ENCODE measurements around the gene NPR1.
"Not testable (repeated sequence)": the region's sequence is repeated elsewhere in the genome, so short reads cannot be mapped to it uniquely, and the experiment has no call there.

The NPR1 gene

DNA sequence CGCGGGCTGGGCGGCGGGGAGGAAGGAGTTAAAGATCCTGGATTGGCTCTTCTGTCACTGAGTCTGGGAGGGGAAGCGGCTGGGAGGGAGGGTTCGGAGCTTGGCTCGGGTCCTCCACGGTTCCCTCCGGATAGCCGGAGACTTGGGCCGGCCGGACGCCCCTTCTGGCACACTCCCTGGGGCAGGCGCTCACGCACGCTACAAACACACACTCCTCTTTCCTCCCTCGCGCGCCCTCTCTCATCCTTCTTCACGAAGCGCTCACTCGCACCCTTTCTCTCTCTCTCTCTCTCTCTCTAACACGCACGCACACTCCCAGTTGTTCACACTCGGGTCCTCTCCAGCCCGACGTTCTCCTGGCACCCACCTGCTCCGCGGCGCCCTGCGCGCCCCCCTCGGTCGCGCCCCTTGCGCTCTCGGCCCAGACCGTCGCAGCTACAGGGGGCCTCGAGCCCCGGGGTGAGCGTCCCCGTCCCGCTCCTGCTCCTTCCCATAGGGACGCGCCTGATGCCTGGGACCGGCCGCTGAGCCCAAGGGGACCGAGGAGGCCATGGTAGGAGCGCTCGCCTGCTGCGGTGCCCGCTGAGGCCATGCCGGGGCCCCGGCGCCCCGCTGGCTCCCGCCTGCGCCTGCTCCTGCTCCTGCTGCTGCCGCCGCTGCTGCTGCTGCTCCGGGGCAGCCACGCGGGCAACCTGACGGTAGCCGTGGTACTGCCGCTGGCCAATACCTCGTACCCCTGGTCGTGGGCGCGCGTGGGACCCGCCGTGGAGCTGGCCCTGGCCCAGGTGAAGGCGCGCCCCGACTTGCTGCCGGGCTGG lies at the start of gene NPR1:
Gene NPR1 (plus strand): TSS at position 170 of the 818 bp plus-strand sequence. CDS start 421 bp downstream, at position 591.
- no peak for DNase-seq (ENCODE audit: low read depth)

DNA sequence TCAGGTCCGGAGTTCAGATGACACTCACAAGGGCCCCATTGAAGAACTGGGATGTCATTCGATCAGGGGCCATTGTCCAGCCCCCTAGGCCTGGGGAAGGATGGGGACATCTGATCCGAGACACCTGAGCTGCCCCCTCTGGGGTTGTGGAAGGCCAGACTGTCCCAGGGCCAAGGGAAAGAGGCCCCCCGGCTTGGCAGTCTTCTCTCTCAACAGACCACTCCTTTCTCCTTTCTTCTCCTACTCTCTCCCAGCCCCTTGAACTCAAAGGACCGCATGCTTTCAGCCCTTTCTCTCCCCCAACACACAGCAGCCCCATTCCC lies 49.2 kb upstream of the NPR1 start:
- DNase-seq (ENCODE audit: low read depth) = no peak

DNA sequence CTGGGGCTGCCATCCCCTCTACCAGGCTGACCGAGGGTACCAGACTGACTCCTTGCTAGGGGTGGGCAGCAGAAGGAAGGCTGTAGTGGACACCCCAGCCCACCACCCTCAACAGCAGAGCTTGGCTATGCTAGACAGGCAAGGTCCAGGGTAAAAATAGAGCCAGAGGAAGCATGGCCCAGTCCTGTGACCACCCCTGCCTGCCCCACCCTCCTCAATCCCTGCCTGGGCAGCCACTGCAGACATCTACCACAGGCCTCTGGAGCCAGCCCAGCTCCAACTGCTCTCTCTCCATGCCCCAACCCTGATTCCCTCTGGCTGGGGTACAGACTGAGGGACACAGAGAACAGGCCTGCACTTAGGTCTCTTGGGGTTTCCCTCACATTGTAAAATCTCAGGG lies 48.5 kb upstream of the NPR1 start:
- no peak for DNase-seq (ENCODE audit: low read depth)

DNA sequence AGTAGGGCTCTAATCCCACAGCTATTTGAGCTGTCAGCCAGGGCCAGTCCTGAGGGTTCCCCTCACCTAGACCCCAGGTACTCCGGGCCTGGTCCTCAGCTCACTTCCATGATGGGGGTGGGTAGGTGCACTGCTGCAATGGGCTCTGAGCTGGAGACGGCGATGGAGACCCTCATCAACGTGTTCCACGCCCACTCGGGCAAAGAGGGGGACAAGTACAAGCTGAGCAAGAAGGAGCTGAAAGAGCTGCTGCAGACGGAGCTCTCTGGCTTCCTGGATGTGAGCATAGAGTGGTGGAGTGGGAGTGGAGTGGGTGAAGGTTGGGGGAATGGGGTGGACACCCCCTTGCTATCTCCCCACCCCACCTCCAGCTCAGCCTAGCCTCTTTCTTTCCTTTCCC lies 48.1 kb upstream of the NPR1 start:
- no peak for DNase-seq (ENCODE audit: low read depth)

DNA sequence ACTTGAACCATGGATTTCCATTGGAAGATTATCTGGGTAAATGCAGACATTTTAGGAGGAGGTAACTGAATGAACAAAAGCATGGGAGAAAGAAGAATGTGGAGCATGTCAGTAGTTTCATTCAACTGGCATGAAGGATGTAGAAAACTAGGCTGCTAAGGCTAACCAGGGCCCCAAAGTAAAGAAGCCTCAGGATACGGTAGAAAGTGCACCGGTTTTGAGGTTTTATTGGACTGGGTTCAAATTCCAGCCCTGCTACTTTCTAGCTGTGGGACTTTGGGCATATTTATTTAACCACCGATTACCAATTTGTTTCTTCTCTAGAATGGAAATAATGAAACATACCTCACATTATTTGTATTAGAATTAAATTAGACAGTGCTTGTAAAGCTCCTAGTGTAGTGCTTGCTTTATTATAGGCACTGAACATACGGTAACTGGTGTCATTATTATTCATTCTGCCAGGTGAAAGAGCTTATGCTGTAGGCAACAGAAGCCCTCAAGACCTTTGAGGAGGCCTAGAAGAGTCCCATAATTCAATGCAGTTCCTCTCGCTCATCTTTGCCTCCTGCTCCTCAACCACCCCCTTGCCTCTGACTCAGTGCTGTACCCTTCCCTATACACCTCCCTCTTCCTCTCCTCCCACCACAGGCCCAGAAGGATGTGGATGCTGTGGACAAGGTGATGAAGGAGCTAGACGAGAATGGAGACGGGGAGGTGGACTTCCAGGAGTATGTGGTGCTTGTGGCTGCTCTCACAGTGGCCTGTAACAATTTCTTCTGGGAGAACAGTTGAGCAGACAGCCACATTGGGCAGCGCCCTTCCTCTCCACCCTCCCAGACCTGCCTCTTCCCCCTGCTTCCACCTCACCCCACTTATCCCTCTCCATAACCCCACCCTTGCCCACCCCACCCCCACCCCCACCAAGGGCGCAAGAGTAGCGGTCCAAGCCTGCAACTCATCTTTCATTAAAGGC lies 47.2 kb upstream of the NPR1 start:
- no peak for DNase-seq (ENCODE audit: low read depth)

DNA sequence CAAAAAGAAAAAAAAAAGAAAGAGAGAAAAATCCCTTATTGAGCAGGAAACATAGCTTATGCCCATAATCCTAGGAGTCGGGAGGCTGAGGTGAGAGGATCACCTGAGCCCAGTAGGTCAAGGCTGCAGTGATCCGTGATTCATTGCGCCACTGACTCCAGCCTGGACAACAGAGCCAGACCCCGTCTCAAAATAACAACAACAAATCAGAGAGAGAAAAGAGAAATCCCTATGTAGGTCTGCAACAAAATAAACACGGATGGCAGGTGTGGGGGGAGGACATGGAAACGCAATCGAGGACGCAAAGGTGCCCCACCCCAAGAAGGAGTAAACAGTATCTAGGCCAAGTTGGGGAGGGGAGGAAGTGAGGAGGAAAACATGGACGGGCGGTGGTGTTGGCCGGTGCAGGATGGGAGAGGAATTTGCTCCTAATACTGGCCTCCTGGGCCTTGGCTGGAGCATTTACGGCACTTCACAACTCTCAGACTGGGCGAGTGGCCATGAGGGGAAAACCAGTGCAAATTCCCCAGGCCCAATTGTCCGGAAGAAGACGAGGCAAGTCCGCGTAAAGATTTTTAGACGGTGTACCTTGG lies 45.2 kb upstream of the NPR1 start:
- DNase-seq (ENCODE audit: low read depth) = no peak

DNA sequence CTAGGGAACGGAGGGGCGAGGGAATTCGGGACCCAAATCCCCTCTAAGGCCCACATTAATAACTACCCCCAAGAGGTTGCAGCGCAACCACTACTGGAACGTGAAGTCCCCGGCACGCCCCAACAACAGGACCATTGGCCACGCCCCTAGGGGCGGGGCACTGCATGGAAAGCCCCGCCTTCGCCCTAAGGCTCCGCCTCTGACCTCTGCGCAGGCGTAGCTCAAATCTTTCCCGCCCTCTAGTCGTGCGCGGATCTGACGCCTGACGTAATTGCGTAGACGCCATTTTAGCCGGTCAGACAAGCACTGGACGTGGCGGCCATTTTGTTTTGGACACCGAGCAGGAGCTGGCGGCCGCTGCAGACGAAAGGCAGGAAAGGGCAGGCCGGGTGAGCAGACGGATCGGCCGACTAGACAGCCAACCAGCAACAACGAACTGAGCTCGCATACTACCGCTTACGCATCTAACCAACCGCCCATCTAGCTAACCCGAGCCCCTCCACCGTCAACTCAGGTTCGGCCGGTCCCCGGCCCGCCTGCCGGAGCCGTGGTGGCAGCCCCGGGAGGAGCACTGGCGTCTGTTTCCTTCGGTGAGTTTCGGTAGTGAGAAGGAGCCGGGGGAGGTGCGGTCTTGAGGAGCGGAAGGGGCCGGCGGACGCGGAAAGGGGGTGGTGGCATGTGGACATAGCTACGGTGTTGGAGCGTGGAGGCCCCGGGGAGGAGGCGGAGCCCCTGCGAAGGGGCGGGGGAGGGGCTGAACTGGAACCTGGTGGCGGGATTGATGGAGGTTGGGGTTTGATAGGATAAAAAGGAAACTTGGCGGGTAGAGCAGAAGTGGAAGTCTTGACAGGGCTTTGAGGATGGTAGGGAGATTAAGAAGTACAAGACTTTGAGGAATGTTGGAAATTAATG lies 44.5 kb upstream of the NPR1 start, which contains the start of gene CHTOP:
Gene CHTOP (plus strand): TSS at position 313 of the 912 bp plus-strand sequence. CDS start 2,523 bp downstream, outside the sequence.
- peak; percentile 96 for DNase-seq (ENCODE audit: low read depth)

DNA sequence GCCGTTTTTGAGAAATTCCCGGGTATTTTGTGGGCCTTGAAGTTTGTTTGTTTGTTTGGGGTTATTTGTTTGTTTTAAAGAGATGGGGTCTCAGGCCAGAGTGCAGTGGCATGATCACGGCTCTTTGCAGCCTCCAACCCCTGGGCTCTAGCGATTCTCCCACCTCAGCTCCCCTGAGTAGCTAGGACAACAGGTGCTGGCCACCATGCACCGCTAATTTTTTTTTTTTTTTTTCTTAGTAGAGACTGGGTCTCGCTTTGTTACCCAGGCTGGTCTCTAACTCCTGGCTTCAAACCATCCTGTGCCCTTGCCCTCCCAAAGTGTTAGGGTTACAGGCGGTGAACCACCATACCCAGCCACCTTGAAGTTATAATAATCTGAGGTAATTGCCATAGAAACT lies 42.6 kb upstream of the NPR1 start:
- DNase-seq (ENCODE audit: low read depth) = no peak

DNA sequence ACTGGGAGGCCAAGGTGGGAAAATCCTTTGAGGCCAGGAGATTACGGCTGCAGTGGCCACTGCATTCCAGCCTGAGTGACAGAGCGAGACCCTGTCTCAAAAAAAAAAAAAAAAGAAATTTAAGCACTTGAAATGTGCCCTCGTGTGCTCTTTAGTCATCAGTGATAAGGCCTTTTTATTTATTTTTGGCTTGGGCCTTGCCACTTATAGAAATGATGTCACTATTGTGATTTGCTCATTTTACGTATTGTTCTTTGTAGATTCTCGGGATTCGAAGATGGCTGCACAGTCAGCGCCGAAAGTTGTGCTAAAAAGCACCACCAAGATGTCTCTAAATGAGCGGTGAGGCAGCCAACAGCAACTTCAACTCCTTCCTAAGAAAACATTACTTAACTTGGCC lies 42.2 kb upstream of the NPR1 start:
- DNase-seq (ENCODE audit: low read depth) = no peak

DNA sequence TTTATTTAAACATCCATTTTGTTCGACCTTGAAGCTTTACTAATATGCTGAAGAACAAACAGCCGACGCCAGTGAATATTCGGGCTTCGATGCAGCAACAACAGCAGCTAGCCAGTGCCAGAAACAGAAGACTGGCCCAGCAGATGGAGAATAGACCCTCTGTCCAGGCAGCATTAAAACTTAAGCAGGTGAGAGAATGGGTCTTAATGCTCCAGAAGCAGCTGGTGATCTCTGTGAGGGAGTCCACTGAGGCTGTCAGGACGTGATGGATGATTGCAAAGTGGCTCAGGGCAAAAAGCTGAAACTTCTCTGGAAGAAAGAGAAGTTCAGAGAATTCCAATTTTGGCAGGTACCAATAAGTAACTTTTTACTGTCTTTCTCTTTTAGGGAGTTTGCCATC lies 40.2 kb upstream of the NPR1 start:
- DNase-seq (ENCODE audit: low read depth) = no peak

DNA sequence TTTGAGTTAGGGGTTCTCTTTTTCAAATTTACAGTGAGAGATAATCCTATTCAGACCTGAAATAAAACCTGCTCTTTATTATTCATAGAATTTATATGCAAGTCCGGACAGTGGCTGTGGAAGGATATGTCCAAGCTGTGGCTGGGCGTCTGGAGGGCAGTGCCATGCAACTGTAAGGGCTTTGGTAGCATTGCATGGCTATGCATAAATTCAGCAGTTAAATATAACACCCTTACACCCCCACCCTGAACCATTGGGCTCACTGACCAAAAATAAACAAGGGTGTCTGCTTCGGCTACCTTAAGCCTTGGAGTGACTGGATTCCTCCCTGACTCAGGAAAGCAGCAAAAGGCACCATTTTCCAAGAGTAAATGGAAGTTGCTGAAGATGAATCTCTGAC lies 39.2 kb upstream of the NPR1 start:
- no peak for DNase-seq (ENCODE audit: low read depth)

DNA sequence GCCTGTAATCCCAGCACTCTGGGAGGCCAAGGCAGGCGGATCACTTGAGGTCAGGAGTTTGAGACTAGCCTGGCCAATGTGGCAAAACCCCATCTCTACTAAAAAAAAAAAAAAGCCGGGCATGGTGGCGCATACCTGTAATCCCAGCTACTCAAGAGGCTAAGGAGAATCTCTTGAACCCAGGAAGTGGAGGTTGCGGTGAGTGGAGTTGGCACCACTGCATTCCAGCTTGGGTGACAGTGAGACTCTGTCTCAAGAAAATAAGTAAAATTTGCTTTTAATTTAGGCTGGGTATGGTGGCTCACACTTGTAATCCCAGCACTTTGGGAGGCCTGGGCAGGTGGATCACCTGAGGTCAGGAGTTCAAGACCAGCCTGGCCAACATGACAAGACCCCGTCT lies 38.3 kb upstream of the NPR1 start:
- not testable (repeated sequence) for DNase-seq (ENCODE audit: low read depth)

DNA sequence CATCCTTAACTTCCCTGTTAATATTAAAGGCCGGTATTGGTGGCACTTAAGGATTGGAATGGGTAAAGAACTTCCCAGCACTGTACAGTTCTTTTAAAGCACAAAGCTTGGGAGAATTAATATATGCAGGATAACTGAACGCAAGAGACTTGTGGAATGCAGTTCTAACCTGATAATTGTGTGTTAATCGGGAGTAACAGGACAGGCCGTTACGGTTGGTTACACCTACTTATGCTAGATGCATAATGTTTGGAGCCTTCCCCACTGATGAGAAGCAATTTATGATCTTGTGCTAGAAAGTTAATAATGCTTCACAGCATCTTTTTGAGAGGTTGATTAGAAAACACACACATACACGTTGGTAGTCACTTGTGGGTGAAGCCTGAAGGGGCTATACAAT lies 37.6 kb upstream of the NPR1 start:
- no peak for DNase-seq (ENCODE audit: low read depth)

DNA sequence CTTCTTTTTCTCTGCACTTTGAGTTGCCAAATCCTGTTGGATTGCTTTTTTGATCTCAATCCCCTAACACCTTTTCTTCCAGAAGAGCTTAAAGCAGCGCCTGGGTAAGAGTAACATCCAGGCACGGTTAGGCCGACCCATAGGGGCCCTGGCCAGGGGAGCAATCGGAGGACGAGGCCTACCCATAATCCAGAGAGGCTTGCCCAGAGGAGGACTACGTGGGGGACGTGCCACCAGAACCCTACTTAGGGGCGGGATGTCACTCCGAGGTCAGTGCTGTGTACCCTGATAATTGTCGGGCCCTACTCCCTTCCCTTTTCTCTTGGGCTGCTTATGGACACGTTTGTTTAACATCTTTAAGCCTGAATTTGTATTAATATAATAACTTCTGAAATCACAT lies 36.3 kb upstream of the NPR1 start:
- DNase-seq (ENCODE audit: low read depth) = no peak

DNA sequence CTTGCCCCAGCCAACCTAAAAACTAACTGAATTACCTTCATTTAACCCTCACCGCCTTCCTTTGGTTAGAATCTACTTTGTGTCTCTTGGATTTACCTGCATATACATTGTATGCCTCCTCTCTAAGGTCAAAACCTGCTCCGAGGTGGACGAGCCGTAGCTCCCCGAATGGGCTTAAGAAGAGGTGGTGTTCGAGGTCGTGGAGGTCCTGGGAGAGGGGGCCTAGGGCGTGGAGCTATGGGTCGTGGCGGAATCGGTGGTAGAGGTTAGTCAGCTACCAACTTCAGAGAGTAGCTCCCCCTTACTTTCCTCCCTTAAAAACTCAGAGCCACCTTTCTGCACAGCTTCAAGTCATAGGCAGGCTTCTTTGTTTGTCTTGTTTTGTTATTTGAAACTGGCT lies 35.4 kb upstream of the NPR1 start:
- no peak for DNase-seq (ENCODE audit: low read depth)

DNA sequence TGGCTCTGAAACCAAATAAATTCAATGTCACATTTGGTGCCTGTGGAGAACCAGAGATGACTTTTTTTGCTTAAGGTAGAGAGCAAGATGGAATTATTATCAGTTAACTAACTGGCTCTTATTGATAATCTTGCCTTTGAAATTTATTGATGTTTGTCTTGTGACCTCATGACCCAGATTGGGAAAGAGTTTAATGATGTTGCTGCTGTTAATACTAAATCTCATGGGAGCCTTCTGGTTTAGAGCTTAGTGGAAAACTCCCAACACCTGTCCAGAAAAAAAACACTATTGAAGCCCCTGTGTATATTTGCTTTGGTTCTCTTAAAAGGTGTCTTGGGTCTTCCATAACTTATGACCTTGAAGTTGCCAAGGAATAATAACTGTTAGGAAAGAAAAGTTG lies 34.7 kb upstream of the NPR1 start:
- no peak for DNase-seq (ENCODE audit: low read depth)

DNA sequence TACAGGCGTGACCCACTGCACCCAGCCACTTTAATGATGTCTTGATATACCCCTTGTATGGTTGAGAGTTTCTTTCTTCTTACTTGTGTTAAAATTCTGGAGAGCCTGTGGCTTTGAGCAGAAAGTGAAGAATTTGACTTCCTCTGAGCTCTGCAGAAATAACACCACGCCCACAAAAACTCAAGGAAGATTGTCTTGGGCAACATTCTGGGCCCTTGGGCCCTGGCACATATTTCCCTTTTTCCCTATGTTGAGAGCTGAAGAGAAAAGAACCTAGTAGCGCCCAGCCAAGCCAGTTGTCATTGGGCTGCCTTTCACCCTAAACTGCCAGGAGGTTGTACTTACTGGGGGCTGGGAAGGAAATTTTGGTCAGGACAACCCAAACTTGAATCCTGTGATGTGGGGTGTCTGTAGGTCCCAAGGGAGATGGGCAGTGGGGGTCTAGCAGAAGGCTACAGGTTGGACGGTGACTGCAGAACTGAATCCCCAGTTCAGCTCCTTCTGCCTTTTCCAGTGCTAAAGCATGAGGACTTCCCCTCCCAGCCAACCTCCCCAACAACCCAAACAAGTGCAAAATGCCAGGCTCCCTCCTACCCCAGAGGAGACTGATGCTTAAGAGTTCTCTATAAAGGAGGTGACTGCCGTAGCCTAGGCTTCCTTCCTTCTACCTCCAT lies 31.7 kb upstream of the NPR1 start:
- DNase-seq (ENCODE audit: low read depth) = no peak

DNA sequence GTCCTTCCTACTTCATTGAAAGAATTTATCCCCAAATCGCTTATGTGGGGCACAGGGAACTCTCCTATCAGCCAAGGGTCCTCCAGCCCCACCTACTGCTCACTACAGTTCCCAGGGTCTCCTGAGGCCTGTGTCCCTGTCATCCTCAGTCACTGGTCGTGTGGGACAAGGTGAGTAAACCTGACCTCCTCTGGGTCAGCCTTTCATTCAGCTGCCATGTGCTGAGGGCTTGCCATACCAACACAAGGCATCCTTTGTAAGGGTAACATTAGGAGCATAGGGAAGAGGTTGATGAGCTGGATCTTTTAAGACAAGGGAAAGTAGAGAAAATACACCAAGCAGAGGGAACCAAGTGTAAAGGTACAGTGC lies 31.2 kb upstream of the NPR1 start:
- no peak for DNase-seq (ENCODE audit: low read depth)

DNA sequence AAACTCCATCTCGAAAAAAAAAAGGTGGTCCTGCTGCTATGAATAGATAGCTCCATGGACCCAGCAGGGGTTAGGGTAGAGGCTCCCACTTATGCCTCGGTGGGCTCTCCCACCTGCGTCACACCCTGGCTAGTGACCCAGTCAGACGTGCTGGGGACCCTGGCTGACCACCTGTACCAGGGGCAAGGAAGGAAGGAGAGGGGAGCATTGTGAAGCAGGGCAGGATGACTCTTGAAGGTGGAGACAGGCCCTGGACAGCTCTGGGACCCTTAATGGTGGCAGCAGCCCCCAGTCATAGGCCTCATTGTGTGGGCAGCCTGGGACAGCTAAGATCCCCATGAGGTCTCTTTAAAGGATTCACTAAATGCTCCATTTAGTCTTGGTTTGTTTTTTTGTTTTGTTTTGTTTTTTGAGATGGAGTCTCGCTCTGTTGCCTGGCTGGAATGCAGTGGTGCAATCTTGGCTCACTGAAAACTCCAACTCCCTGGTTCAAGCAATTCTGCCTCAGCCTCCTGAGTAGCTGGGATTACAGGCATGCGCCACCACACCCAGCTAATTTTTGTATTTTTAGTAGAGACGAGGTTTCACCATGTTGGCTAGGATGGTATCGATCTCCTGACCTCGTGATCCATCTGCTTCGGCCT lies 30.4 kb upstream of the NPR1 start:
- DNase-seq (ENCODE audit: low read depth) = no peak

DNA sequence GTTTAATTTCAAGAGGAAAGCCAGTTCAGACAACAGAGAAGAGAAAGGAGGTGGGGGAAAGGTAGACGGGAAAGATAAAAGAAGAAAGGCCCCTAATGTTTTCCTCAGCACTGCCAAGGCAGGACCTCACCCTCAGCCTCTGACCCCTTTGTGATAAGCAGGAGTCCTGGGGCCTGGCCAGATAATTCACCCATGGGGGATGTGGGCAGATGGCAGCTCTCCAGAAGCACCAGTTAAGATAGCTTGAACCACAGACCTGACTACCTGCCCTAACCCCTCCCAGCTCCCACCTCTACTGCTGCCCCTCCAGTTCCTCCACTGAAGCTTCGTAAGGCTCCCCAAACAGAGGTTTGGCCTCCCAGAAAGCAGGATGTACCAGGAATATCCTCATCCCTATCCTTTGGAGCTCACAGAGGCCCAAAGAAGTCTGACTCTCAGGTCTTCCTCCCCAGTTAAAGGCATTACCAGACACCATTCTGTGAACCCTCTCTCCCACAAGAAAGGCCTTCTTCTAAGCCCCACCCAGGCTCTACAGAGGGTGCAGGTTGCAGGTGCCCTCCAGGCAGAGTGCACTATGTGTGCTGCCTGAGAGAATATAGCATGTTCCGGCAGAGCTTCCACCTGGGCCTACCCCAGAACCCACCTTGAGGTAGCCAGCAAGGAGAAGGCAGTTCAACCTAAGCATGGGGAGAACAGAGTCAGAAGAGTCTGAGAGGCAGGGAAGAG lies 29.2 kb upstream of the NPR1 start:
- no peak for DNase-seq (ENCODE audit: low read depth)

Data from CMK (cell line).